Stimulated activated CD8-positive, alpha-beta memory T cell treated with anti-CD3 and anti-CD28 coated beads, Interleukin-15, amount 100 ng/mL, for 1 hour (primary cell): ENCODE data around the gene KRT5.

Experiments used
- DNase-seq: peaks from one replicate; pipeline ENCODE4 v3.0.0-alpha.2; 2020; ENCODE audit warnings: low read depth

KRT5 gene

GRCh38 chr12:52519826-52520662, at the start of gene KRT5:
KRT5 (minus strand) TSS chr12:52520394; CDS start chr12:52520296, 98 bp downstream.
- no peak for DNase-seq

- no peak for DNase-seq
Observed at GRCh38 chr12:52568111-52568510, 47.9 kb upstream of the KRT5 start.

GRCh38 chr12:52566847-52567291, 46.7 kb upstream of the KRT5 start:
- DNase-seq: peak; percentile 6

GRCh38 chr12:52564582-52564981, 44.4 kb upstream of the KRT5 start:
- no peak for DNase-seq

GRCh38 chr12:52561880-52562449, 41.8 kb upstream of the KRT5 start:
- DNase-seq: no peak

- DNase-seq: no peak
Observed at GRCh38 chr12:52559979-52560378, 39.8 kb upstream of the KRT5 start.

GRCh38 chr12:52558781-52559445, 38.7 kb upstream of the KRT5 start:
- DNase-seq: no peak

- no peak for DNase-seq
Observed at GRCh38 chr12:52557476-52557875, 37.3 kb upstream of the KRT5 start.

GRCh38 chr12:52555577-52555976, 35.4 kb upstream of the KRT5 start:
- no peak for DNase-seq

- no peak for DNase-seq
Observed at GRCh38 chr12:52552681-52553195, 32.5 kb upstream of the KRT5 start, which contains the start of gene KRT71. KRT71 (minus strand) TSS chr12:52553145; CDS start chr12:52553077, 68 bp downstream.

- DNase-seq: no peak
Observed at GRCh38 chr12:52552055-52552454, 31.9 kb upstream of the KRT5 start.

GRCh38 chr12:52551216-52551865, 31.1 kb upstream of the KRT5 start:
- no peak for DNase-seq

- no peak for DNase-seq
Observed at GRCh38 chr12:52546126-52546525, 25.9 kb upstream of the KRT5 start.

GRCh38 chr12:52543985-52544883, 24.0 kb upstream of the KRT5 start:
- no peak for DNase-seq

GRCh38 chr12:52542785-52543318, 22.7 kb upstream of the KRT5 start:
- DNase-seq: no peak

- DNase-seq: no peak
Observed at GRCh38 chr12:52542157-52542556, 22.0 kb upstream of the KRT5 start.

- no peak for DNase-seq
Observed at GRCh38 chr12:52541709-52542108, 21.5 kb upstream of the KRT5 start.

- no peak for DNase-seq
Observed at GRCh38 chr12:52540531-52540930, 20.3 kb upstream of the KRT5 start.

- no peak for DNase-seq
Observed at GRCh38 chr12:52539821-52540173, 19.6 kb upstream of the KRT5 start.

- DNase-seq: no peak
Observed at GRCh38 chr12:52539083-52539820, 19.1 kb upstream of the KRT5 start.
